Subcutaneous adipose tissue (tissue), 4 donors: ENCODE results near the gene POM121C. TPM values are rescaled to one million over a fixed set of nuclear protein-coding genes. Genes with fewer than 3 reads are reported as not detected.
"Not testable (repeated sequence)": the region's sequence is repeated elsewhere in the genome, so short reads cannot be mapped to it uniquely, and the experiment has no call there.

Experiments used
- small RNA-seq: library from RNA; depleted of rRNA; stranded (forward); fragments of <200 nt; gene quantifications from one replicate; pipeline ENCODE3, GENCODE V24; 2016
- total RNA-seq, 4 donors: library from RNA; depleted of rRNA; stranded (reverse); fragments of >200 nt; gene quantifications; one replicate each; pipeline ENCODE4 v1.1.0, GENCODE V29; 2016
- TF ChIP-seq, protein P1 (sequence below): fragments of 450-650 bp; IDR thresholded peaks from one replicate; pipeline ENCODE4 v1.5.1; 2016; ENCODE audit warnings: low read depth, mild to moderate bottlenecking, control low read depth, antibody characterized with exemption, moderate library complexity

Gene POM121C
- total RNA-seq, result 10 to 100 TPM; 11.0 to 33.7 (median 20.3) TPM

DNA sequence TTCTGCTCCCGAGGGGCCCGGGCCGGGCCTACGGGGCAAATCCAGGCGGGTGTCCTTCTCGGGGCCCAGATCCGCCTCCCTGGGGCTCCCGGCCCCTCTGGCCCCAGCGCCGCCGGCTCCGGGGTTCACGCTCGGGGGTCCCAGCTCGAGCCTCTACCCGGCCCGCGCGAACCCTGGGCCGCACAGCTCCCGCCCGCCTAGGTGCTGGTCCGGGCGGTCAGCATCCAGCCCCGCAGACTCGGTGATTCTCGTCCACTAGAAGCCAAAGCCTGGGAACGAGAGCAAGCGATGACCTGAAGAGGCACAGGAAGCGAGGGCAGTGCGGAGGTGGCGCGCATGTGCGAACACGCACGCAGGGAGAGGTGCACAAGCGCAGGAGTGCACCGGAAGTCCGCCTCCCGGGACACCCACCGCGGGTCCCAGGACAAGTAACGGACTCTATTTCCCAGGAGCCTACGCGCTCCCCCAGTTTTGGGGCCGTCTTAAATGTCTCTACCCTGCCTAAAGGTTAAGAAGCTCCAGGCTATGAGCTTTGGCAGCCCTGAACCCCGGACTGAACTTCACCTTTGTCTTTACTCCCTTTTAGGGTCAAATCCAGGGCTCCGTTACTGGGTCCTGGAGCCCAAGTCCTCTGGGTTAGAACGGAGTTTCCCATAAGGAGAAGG is at the start of gene POM121C:
Gene POM121C, minus strand, starts transcription at position 321 of the 665 bp plus-strand sequence. CDS start 44,803 bp downstream, outside the sequence.
- TF ChIP-seq, protein P1, sequence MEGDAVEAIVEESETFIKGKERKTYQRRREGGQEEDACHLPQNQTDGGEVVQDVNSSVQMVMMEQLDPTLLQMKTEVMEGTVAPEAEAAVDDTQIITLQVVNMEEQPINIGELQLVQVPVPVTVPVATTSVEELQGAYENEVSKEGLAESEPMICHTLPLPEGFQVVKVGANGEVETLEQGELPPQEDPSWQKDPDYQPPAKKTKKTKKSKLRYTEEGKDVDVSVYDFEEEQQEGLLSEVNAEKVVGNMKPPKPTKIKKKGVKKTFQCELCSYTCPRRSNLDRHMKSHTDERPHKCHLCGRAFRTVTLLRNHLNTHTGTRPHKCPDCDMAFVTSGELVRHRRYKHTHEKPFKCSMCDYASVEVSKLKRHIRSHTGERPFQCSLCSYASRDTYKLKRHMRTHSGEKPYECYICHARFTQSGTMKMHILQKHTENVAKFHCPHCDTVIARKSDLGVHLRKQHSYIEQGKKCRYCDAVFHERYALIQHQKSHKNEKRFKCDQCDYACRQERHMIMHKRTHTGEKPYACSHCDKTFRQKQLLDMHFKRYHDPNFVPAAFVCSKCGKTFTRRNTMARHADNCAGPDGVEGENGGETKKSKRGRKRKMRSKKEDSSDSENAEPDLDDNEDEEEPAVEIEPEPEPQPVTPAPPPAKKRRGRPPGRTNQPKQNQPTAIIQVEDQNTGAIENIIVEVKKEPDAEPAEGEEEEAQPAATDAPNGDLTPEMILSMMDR, result not testable (repeated sequence)

DNA sequence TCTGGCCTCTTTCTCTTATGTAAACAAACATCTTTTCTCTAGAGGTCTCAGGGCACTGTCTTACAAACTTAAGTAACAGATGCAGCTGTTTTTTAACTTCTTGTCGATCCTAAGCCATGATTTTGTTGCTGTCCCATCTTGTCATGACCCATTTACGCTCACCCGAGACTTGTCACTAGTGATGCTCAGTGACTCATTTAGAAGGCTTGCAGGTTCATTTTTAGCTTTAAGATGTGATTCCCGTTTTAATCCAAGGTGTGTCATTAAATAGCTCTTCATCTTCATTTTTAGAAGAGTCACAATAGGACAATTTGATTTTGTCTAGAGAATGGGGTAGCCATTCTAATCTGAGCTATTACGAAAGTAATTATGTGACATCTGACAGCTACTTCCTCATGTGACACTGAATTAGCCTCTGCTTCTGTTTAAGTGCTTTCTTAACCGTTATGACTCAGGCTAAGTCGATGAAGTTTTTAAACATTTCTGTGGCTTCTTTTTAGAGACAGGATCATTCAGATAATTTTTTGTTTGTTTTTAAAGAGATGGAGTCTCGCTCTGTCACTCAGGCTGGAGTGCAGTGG is 48.7 kb upstream of the POM121C start:
- TF ChIP-seq, protein P1, result no peak

DNA sequence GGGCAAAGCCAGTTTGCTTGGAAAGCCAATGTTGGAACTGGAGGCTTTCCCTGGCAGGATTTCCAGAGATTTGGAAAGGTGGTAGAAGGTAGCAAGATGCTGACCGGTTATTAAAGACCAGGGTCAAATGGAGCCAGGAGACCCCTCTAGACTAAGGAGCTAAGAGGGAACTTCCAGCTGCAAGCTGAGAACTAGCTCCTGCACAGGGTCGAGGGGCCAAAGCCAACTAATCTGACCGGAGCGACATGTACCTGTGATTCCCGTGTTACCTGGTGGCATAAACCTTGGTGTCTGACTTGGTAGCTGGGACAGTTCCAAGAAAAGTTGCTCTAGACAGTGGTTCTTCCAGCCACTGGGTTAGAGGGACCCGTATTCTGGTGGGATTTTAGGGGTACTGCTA is 47.8 kb upstream of the POM121C start:
- TF ChIP-seq, protein P1, result no peak

DNA sequence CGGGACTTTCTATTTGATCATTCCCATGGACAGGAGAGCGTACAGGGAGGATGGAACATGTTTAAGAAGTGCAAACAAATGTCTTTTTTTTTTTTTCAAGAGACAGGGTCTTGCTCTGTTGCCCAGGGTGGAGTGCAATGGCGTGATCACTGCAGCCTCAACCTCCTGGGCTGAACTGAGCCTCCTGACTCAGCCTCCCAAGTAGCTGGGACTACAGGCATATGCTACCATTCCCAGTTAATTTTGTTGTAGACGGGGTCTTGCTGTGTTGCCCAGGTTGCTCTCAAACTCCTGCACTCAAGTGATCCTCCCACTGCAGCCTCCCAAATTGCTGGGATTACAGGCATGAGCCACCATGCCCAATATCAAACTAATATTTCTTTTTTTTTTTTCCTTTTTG is 46.5 kb upstream of the POM121C start:
- TF ChIP-seq, protein P1, result no peak

DNA sequence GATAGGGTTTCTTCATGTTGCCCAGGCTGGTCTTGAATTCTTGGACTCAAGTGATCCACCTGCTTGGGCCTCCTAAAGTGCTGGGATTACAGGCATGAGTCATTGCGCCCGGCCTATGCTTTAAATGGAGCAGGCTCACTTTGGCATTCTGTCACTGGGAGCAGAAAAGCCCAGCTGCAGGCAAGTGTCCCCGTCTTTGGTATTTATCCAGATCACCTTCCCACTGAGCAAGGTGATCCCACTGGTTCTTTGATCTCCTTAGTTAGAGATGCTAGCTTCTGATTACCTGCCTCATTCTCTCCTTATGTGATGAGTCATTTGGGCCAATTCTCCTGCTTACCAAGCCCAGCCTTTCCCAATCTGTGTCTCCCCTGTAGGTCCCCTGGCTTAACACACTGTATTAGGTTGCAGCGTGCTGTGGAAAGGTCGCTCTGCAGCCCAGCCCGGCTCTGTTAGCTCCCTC is 45.3 kb upstream of the POM121C start:
- TF ChIP-seq, protein P1, result no peak

DNA sequence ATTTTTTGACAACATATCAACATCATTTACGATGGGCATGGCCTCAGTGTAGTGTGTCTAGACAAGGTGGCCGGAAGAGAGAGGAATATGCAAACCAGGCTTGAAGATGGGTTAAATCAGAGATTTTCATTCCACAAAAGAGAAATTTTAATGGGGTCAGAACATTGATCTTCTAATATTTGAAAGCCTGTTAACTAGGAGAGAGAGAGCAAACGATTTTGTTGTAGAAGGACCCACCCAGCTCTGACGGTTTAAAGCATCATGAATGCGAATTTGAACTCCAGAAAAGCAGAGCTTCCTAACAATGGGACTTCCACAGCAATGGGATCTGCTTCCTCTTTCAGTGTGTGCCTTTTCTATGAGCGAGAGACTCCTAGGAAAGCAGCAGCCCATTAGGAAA is 5.9 kb upstream of the POM121C start, which contains the start of gene SPDYE5:
Gene SPDYE5, plus strand, starts transcription at position 301 of the 400 bp plus-strand sequence. CDS start 1,728 bp downstream, outside the sequence.
- TF ChIP-seq, protein P1, result not testable (repeated sequence)

DNA sequence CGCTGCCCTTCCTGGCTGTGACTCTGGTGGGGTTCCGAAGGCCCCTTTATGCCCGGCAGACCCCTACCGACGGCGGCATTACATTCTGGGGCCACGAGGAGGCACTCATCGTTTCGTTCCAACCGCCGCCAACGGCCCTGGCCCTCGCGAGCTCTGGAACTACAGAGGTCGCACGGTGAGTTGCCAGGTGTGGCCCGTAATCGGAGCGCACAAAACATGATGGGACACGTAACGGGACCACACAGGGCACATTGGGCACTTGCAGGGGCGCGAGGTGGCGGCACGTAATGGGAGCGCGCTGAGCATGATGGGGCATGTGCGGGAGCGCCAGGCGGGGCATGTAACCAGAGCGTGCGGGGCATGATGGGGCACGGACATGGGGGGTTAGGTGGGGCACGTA is 90.8 kb downstream of the POM121C start, which contains the start of gene TRIM73:
Gene TRIM73, plus strand, starts transcription at position 301 of the 400 bp plus-strand sequence. CDS start 3,305 bp downstream, outside the sequence.
- TF ChIP-seq, protein P1, result not testable (repeated sequence)

Small RNAs within 50 kb of the gene (small RNA-seq; reads per million reads assigned to genes)
- not detected for gene AC211429.1
- 0.49 reads per million for gene RF00019

Other genes starting within 250 kb of the POM121C start
- 1 to 10 TPM in 3 of 4 donors, under 1 TPM in 1; 0.49 to 7.5 (median 1.7) TPM for gene TRIM73, start 90.7 kb downstream of the POM121C start, total RNA-seq
- gene SPDYE5, start 6.0 kb upstream of the POM121C start, total RNA-seq, result not detected